LNCAP (cell line): ENCODE data around the gene POU3F2.

ENCODE experiments used
- CTCF ChIP-seq: fragments of 450-650 bp; IDR thresholded peaks from 2 replicates; pipeline ENCODE4 v1.5.1; 2017; ENCODE audit warnings: mild to moderate bottlenecking

POU3F2 gene

GRCh38 chr6:98827295-98828159, 6.8 kb upstream of the POU3F2 start:
- no peak for TF ChIP-seq CTCF

GRCh38 chr6:98828211-98828788, 6.1 kb upstream of the POU3F2 start:
- no peak for TF ChIP-seq CTCF

GRCh38 chr6:98828941-98829411, 5.4 kb upstream of the POU3F2 start:
- no peak for TF ChIP-seq CTCF

- TF ChIP-seq CTCF, result no peak
Observed at GRCh38 chr6:98830146-98830545, 4.2 kb upstream of the POU3F2 start.

GRCh38 chr6:98831057-98831958, 3.1 kb upstream of the POU3F2 start:
- TF ChIP-seq CTCF, result no peak

GRCh38 chr6:98831959-98832283, 2.5 kb upstream of the POU3F2 start:
- no peak for TF ChIP-seq CTCF

GRCh38 chr6:98832284-98833056, 1.9 kb upstream of the POU3F2 start:
- no peak for TF ChIP-seq CTCF
